Chondrocyte (in vitro differentiated cells): ENCODE data around the gene IRX4. TPM values are rescaled to one million over a fixed set of nuclear protein-coding genes. Genes with fewer than 3 reads are reported as not detected.

Source experiments
- DNase-seq: peaks from one replicate; pipeline ENCODE4 v3.0.0; 2021; ENCODE audit warnings: mixed read lengths, low spot score
- H3K27ac Mint-ChIP-seq: one replicate; pipeline ENCODE4 v1.8.0; 2021; ENCODE audit warnings: mild to moderate bottlenecking, moderate library complexity, mixed read lengths; ENCODE audit not compliant: unreplicated experiment
- H3K27me3 Mint-ChIP-seq: 2 replicates; pipeline ENCODE4 v1.8.0; 2021; ENCODE audit warnings: low read depth, mixed read lengths
- H3K36me3 Mint-ChIP-seq: 2 replicates; pipeline ENCODE4 v1.8.0; 2021; ENCODE audit warnings: low read depth, mixed read lengths
- H3K4me1 Mint-ChIP-seq: 2 replicates; pipeline ENCODE4 v1.8.0; 2021; ENCODE audit warnings: low read depth, mild to moderate bottlenecking, mixed read lengths
- H3K4me3 Mint-ChIP-seq: one replicate; pipeline ENCODE4 v1.8.0; 2021; ENCODE audit warnings: mild to moderate bottlenecking, moderate library complexity, mixed read lengths; ENCODE audit not compliant: unreplicated experiment
- H3K9me3 Mint-ChIP-seq: 2 replicates; pipeline ENCODE4 v1.8.0; 2021; ENCODE audit warnings: low read depth, mixed read lengths
- CTCF ChIP-seq: fragments of 200-600 bp; sonication (generic); IDR thresholded peaks from 2 replicates; pipeline ENCODE4 v1.5.0; 2021; ENCODE audit warnings: antibody characterized with exemption, mild to moderate bottlenecking, moderate library complexity
- total RNA-seq: library from RNA; stranded (reverse); gene quantifications from 3 replicates; pipeline ENCODE4 v1.2.1, GENCODE V29; 2021

Gene IRX4
- total RNA-seq, 1 donor from 2014 or later = not detected

GRCh38 chr5:1884678-1885403 lies 2.1 kb upstream of the IRX4 start:
- H3K27me3 Mint-ChIP-seq = peaks cover 48% of the 10 kb centered on the region
- H3K4me3 Mint-ChIP-seq = no peak overlapping the region
- H3K36me3 Mint-ChIP-seq = no peaks in the 10 kb centered on the region
- H3K4me1 Mint-ChIP-seq = peaks cover 8% of the 10 kb centered on the region
- peak; percentile 86 for DNase-seq
- TF ChIP-seq CTCF = no peak
- no peak overlapping the region for H3K27ac Mint-ChIP-seq
- H3K9me3 Mint-ChIP-seq = no peaks in the 10 kb centered on the region

GRCh38 chr5:1883925-1884677 lies 1.4 kb upstream of the IRX4 start:
- peaks cover 8% of the 10 kb centered on the region for H3K4me1 Mint-ChIP-seq
- peaks cover 46% of the 10 kb centered on the region for H3K27me3 Mint-ChIP-seq
- H3K36me3 Mint-ChIP-seq = no peaks in the 10 kb centered on the region
- no peaks in the 10 kb centered on the region for H3K9me3 Mint-ChIP-seq
- no peak overlapping the region for H3K4me3 Mint-ChIP-seq
- TF ChIP-seq CTCF = no peak
- DNase-seq = peak; percentile 77
- H3K27ac Mint-ChIP-seq = no peak overlapping the region

- H3K4me1 Mint-ChIP-seq = peaks cover 6% of the 10 kb centered on the region
- TF ChIP-seq CTCF = peak; percentile 51
- peak overlapping the region; percentile 61 for H3K4me3 Mint-ChIP-seq
- DNase-seq = peak; percentile 81
- H3K9me3 Mint-ChIP-seq = no peaks in the 10 kb centered on the region
- peaks cover 38% of the 10 kb centered on the region for H3K27me3 Mint-ChIP-seq
- no peaks in the 10 kb centered on the region for H3K36me3 Mint-ChIP-seq
- no peak overlapping the region for H3K27ac Mint-ChIP-seq
Measured at GRCh38 chr5:1883120-1883924, 597 bp upstream of the IRX4 start.

- Mint-ChIP-seq H3K27ac (no peak overlapping the region), H3K36me3 (no peaks in the 10 kb centered on the region), H3K4me1 (peaks cover 6% of the 10 kb centered on the region), H3K4me3 (no peak overlapping the region), H3K27me3 (peaks cover 45% of the 10 kb centered on the region), H3K9me3 (no peaks in the 10 kb centered on the region)
- TF ChIP-seq CTCF = no peak
- peak; percentile 89 for DNase-seq
Measured at GRCh38 chr5:1881731-1882336, 891 bp downstream of the IRX4 start.

GRCh38 chr5:1881098-1881572 lies 1.6 kb downstream of the IRX4 start:
- DNase-seq = peak; percentile 21
- H3K9me3 Mint-ChIP-seq = no peaks in the 10 kb centered on the region
- peaks cover 45% of the 10 kb centered on the region for H3K27me3 Mint-ChIP-seq
- H3K4me3 Mint-ChIP-seq = no peak overlapping the region
- no peaks in the 10 kb centered on the region for H3K36me3 Mint-ChIP-seq
- H3K4me1 Mint-ChIP-seq = peaks cover 6% of the 10 kb centered on the region
- no peak for TF ChIP-seq CTCF
- H3K27ac Mint-ChIP-seq = no peak overlapping the region
